HEK293 (cell line): Measurements from ENCODE around the gene FCAR.
"Not testable (repeated sequence)": the region's sequence is repeated elsewhere in the genome, so short reads cannot be mapped to it uniquely, and the experiment has no call there.

Experiments
- CTCF ChIA-PET: fragments of 350-600 bp; formaldehyde crosslinking; extraction: SDS; loops from one replicate; lab custom pipeline; 2021; ENCODE audit warnings: antibody characterized with exemption; lab: Yijun Ruan, JAX
- POLR2A ChIA-PET: fragments of 300-600 bp; formaldehyde crosslinking; extraction: SDS; loops from one replicate; lab custom pipeline; 2020; ENCODE audit warnings: antibody characterized with exemption, inconsistent platforms; lab: Yijun Ruan, JAX
- H3K27ac ChIP-seq: fragments of 200-500 bp; sonication (Bioruptor generic); 2 replicates; pipeline ENCODE4 v1.5.1; 2014; ENCODE audit warnings: low read depth, low read length, control low read depth, inconsistent platforms; ENCODE audit errors: extremely low read depth
- H3K36me3 ChIP-seq, 2 experiments: fragments of 200-500 bp in 1 of 2; sonication (Bioruptor generic) in 1 of 2; 1 replicate in 1 of 2; 2 replicates in 1 of 2; pipeline ENCODE4 v1.5.1; 2014 to 2017; ENCODE audit warnings: inconsistent platforms in 2 of 2, low read length in 2 of 2; ENCODE audit not compliant: control insufficient read depth in 2 of 2, insufficient read depth in 1 of 2
- H3K4me1 ChIP-seq: fragments of 200-500 bp; sonication (Bioruptor generic); 2 replicates; pipeline ENCODE4 v1.5.1; 2014; ENCODE audit warnings: mild to moderate bottlenecking, low read length, inconsistent platforms; ENCODE audit not compliant: control insufficient read depth, insufficient read depth
- H3K4me3 ChIP-seq: 2 replicates; pipeline ENCODE4 v1.5.1; 2011; ENCODE audit warnings: low read depth, mild to moderate bottlenecking, control low read depth, low read length, moderate library complexity
- H3K9me3 ChIP-seq: fragments of 200-500 bp; sonication (Bioruptor generic); 2 replicates; pipeline ENCODE4 v1.5.1; 2014; ENCODE audit warnings: low read depth, low read length, inconsistent platforms; ENCODE audit not compliant: control insufficient read depth, insufficient read depth
- EGR2 ChIP-seq: fragments of 450-650 bp; formaldehyde crosslinking; IDR thresholded peaks from 2 replicates; pipeline ENCODE4 v1.5.1; 2016; ENCODE audit warnings: low read depth, missing biosample characterization, missing genetic modification characterization
- HOXD13 ChIP-seq: sonication (generic); formaldehyde crosslinking; IDR thresholded peaks from 2 replicates; pipeline ENCODE4 v1.8.0; 2022; ENCODE audit warnings: missing genetic modification reagents, borderline replicate concordance
- KLF10 ChIP-seq: fragments of 450-650 bp; IDR thresholded peaks from 2 replicates; pipeline ENCODE4 v1.5.1; 2018; ENCODE audit warnings: missing biosample characterization, mild to moderate bottlenecking, missing genetic modification characterization
- MYNN ChIP-seq: fragments of 450-650 bp; formaldehyde crosslinking; IDR thresholded peaks from 2 replicates; pipeline ENCODE4 v1.5.1; 2016; ENCODE audit warnings: missing biosample characterization, missing genetic modification characterization, borderline replicate concordance
- ZBTB7A ChIP-seq: fragments of 450-650 bp; formaldehyde crosslinking; IDR thresholded peaks from 2 replicates; pipeline ENCODE4 v1.5.1; 2016; ENCODE audit warnings: low read depth, missing biosample characterization, missing genetic modification characterization
- ZBTB8A ChIP-seq: fragments of 450-650 bp; formaldehyde crosslinking; IDR thresholded peaks from 2 replicates; pipeline ENCODE4 v1.5.1; 2016; ENCODE audit warnings: missing biosample characterization, missing genetic modification characterization
- ZIC2 ChIP-seq: fragments of 450-650 bp; formaldehyde crosslinking; IDR thresholded peaks from 2 replicates; pipeline ENCODE4 v1.5.1; 2016; ENCODE audit warnings: missing biosample characterization, missing genetic modification characterization
- ZNF121 ChIP-seq: fragments of 450-650 bp; formaldehyde crosslinking; IDR thresholded peaks from 2 replicates; pipeline ENCODE4 v1.5.1; 2016; ENCODE audit warnings: missing biosample characterization, missing genetic modification characterization
- ZNF146 ChIP-seq: fragments of 450-650 bp; formaldehyde crosslinking; IDR thresholded peaks from 2 replicates; pipeline ENCODE4 v1.5.1; 2016; ENCODE audit warnings: missing biosample characterization, missing genetic modification characterization
- ZNF202 ChIP-seq: fragments of 450-650 bp; formaldehyde crosslinking; IDR thresholded peaks from 2 replicates; pipeline ENCODE4 v1.5.1; 2016; ENCODE audit warnings: missing biosample characterization, missing genetic modification characterization, borderline replicate concordance
- ZNF394 ChIP-seq: fragments of 450-650 bp; formaldehyde crosslinking; IDR thresholded peaks from 2 replicates; pipeline ENCODE4 v1.5.1; 2016; ENCODE audit warnings: missing biosample characterization, missing genetic modification characterization, mild to moderate bottlenecking, moderate library complexity, borderline replicate concordance
- TF ChIP-seq, protein P1 (sequence below): fragments of 450-650 bp; formaldehyde crosslinking; conservative IDR thresholded peaks from 2 replicates; pipeline ENCODE4 v1.5.1; 2016; ENCODE audit warnings: low read depth, missing biosample characterization, missing genetic modification characterization
- TF ChIP-seq, protein P2 (sequence below): fragments of 450-650 bp; formaldehyde crosslinking; IDR thresholded peaks from 2 replicates; pipeline ENCODE4 v1.5.1; 2016; ENCODE audit warnings: missing biosample characterization, missing genetic modification characterization

Gene FCAR

GRCh38 chr19:54851353-54851752 is 22.7 kb upstream of the FCAR start (continued):
- TF ChIP-seq, protein P1, sequence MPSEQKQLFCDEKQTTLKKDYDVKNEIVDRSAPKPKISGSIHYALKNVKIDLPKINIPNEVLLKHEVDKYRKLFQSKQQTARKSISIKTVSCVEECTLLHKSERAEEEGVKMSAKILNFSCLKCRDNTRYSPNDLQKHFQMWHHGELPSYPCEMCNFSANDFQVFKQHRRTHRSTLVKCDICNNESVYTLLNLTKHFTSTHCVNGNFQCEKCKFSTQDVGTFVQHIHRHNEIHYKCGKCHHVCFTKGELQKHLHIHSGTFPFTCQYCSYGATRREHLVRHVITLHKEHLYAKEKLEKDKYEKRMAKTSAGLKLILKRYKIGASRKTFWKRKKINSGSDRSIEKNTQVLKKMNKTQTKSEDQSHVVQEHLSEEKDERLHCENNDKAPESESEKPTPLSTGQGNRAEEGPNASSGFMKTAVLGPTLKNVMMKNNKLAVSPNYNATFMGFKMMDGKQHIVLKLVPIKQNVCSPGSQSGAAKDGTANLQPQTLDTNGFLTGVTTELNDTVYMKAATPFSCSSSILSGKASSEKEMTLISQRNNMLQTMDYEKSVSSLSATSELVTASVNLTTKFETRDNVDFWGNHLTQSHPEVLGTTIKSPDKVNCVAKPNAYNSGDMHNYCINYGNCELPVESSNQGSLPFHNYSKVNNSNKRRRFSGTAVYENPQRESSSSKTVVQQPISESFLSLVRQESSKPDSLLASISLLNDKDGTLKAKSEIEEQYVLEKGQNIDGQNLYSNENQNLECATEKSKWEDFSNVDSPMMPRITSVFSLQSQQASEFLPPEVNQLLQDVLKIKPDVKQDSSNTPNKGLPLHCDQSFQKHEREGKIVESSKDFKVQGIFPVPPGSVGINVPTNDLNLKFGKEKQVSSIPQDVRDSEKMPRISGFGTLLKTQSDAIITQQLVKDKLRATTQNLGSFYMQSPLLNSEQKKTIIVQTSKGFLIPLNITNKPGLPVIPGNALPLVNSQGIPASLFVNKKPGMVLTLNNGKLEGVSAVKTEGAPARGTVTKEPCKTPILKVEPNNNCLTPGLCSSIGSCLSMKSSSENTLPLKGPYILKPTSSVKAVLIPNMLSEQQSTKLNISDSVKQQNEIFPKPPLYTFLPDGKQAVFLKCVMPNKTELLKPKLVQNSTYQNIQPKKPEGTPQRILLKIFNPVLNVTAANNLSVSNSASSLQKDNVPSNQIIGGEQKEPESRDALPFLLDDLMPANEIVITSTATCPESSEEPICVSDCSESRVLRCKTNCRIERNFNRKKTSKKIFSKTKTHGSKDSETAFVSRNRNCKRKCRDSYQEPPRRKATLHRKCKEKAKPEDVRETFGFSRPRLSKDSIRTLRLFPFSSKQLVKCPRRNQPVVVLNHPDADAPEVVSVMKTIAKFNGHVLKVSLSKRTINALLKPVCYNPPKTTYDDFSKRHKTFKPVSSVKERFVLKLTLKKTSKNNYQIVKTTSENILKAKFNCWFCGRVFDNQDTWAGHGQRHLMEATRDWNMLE (tag by site-specific recombination), result no peak
- TF ChIP-seq ZNF394 (no peak), ZNF202 (no peak)

GRCh38 chr19:54855241-54855640 is 18.8 kb upstream of the FCAR start:
- H3K27ac ChIP-seq, H3K9me3 ChIP-seq, H3K4me3 ChIP-seq, H3K36me3 ChIP-seq, CTCF ChIA-PET, POLR2A ChIA-PET, H3K4me1 ChIP-seq: not testable (repeated sequence)

DNA sequence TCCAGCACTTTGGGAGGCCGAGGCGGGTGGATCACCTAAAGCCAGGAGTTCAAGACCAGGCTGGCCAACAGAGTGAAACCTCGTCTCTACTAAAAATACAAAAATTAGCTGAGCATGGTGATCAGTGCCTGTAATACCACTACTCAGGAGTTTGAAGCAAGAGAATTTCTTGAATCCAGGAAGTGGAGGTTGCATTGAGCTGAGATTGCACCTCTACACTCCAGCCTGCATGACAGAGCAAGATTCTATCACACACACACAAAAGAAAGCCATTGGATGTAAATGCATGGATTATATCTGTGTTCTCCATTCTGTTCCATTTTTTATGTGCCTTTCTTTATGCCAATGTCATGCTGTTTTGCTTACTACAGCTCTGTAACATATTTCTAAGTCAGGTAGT is 15.6 kb upstream of the FCAR start:
- H3K27ac ChIP-seq, H3K4me3 ChIP-seq, H3K9me3 ChIP-seq, H3K36me3 ChIP-seq, POLR2A ChIA-PET, H3K4me1 ChIP-seq: not testable (repeated sequence)
- CTCF ChIA-PET, result interaction anchor here (0.6 kb wide), 1 partner anchor 31 kb away, joined by 3 read pairs; no protein-coding TSS in a partner anchor

DNA sequence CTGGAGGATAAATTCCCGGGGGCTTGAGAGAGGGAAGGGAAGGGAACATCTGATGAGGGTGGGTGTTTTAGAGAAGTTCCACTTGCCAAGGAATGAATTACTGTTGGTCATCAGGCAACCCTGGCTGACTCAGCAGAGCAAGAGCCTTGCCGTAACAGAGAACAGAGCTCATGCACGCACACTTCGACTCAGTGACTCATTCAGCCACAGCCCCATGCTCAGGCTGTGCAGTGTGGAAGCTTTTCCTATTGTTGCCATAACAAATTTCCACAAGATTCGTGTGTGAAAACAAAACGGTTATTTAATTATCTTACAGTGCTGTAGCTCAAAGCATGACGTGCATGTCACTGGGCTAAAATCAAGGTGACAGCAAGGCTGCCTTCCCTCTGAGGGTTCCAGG is 14.6 kb upstream of the FCAR start:
- POLR2A ChIA-PET, H3K27ac ChIP-seq, H3K9me3 ChIP-seq, H3K36me3 ChIP-seq, H3K4me1 ChIP-seq, H3K4me3 ChIP-seq: not testable (repeated sequence)
- CTCF ChIA-PET, result interaction anchor here (0.6 kb wide), 1 partner anchor 30 kb away, joined by 3 read pairs; no protein-coding TSS in a partner anchor

- H3K36me3 ChIP-seq, POLR2A ChIA-PET, H3K4me3 ChIP-seq, H3K27ac ChIP-seq, H3K9me3 ChIP-seq, CTCF ChIA-PET, H3K4me1 ChIP-seq: not testable (repeated sequence)
Measured at GRCh38 chr19:54863459-54863858, 10.6 kb upstream of the FCAR start.

DNA sequence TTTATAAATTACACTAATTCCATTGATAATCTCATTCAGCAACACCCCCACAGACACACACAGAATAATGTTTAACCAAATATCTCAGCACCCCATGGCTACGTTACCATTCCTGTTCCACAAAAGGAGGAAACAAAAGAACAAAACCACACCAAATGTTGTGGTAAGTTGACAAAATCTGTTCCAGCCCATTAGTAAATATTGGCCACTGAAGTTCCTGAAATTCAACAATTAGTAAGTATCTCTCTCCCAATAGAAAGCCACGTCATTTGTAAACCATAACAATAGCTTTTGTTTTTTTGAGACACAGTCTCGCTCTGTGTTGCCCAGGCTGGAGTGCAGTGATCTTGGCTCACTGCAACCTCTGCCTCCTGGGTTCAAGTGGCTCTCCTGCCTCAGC is 2.3 kb upstream of the FCAR start:
- H3K4me3 ChIP-seq, result no peak overlapping the region
- no peaks in the 10 kb centered on the region for H3K4me1 ChIP-seq
- ChIA-PET CTCF (interaction anchor here (2.0 kb wide), 1 partner anchor 10 kb away, joined by 7 read pairs; no protein-coding TSS in a partner anchor), POLR2A (no interaction called here)
- no peaks in the 10 kb centered on the region for H3K9me3 ChIP-seq
- TF ChIP-seq HOXD13, result no peak
- no peak for TF ChIP-seq ZIC2 (tag by site-specific recombination)
- no peak for TF ChIP-seq ZBTB8A (tag by site-specific recombination)
- TF ChIP-seq MYNN, result no peak
- TF ChIP-seq, protein P2, sequence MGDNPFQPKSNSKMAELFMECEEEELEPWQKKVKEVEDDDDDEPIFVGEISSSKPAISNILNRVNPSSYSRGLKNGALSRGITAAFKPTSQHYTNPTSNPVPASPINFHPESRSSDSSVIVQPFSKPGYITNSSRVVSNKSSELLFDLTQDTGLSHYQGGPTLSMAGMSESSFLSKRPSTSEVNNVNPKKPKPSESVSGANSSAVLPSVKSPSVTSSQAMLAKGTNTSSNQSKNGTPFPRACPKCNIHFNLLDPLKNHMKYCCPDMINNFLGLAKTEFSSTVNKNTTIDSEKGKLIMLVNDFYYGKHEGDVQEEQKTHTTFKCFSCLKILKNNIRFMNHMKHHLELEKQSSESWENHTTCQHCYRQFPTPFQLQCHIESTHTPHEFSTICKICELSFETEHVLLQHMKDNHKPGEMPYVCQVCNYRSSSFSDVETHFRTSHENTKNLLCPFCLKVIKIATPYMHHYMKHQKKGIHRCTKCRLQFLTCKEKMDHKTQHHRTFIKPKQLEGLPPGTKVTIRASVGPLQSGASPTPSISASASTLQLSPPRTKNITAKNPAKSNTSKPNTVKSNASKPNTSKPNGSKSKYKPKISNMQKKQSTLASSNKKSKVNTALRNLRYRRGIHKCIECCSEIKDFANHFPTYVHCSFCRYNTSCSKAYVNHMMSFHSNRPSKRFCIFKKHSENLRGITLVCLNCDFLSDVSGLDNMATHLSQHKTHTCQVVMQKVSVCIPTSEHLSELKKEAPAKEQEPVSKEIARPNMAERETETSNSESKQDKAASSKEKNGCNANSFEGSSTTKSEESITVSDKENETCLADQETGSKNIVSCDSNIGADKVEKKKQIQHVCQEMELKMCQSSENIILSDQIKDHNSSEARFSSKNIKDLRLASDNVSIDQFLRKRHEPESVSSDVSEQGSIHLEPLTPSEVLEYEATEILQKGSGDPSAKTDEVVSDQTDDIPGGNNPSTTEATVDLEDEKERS (tag by site-specific recombination), result no peak
- no peak for TF ChIP-seq ZNF121 (tag by site-specific recombination)
- TF ChIP-seq ZNF146 (tag by site-specific recombination), result no peak
- no peak for TF ChIP-seq EGR2
- no peak for TF ChIP-seq KLF10 (tag by site-specific recombination)
- no peak for TF ChIP-seq ZBTB7A (tag by site-specific recombination)
- H3K27ac ChIP-seq, result no peak overlapping the region
- H3K36me3 ChIP-seq, result no peaks in the 10 kb centered on the region
